ENCODE data around the gene STPG2. TPM values are rescaled to one million over a fixed set of nuclear protein-coding genes. Genes with fewer than 3 reads are reported as not detected.

The STPG2 gene
- total RNA-seq, 2 donors from 2014 or later = 0.37 to 0.71 TPM

- no peak for DNase-seq (ENCODE audit: low spot score)
- Histone ChIP-seq H3K4me3 (no peak overlapping the region), H3K36me3 (no peaks in the 10 kb centered on the region), H3K27ac (no peak overlapping the region), H3K27me3 (no peaks in the 10 kb centered on the region), H3K9me3 (peaks cover 0 to 20% of the 10 kb centered on the region in 2 donors), H3K4me1 (no peaks in the 10 kb centered on the region)
- no peak for TF ChIP-seq CTCF (IDR thresholded peaks at IDR 0.05)
Measured at GRCh38 chr4:97942951-97943350, 200.3 kb downstream of the STPG2 start.

- Histone ChIP-seq H3K27ac (no peak overlapping the region), H3K4me3 (no peak overlapping the region), H3K9me3 (peaks cover 0 to 20% of the 10 kb centered on the region in 2 donors), H3K4me1 (no peaks in the 10 kb centered on the region), H3K27me3 (no peaks in the 10 kb centered on the region), H3K36me3 (no peaks in the 10 kb centered on the region)
- no peak for TF ChIP-seq CTCF (IDR thresholded peaks at IDR 0.05)
- DNase-seq (ENCODE audit: low spot score) = no peak
Measured at GRCh38 chr4:97942137-97942536, 201.1 kb downstream of the STPG2 start.

GRCh38 chr4:97938141-97938540 is 205.1 kb downstream of the STPG2 start:
- TF ChIP-seq CTCF (IDR thresholded peaks at IDR 0.05) = no peak
- H3K27ac ChIP-seq = no peak overlapping the region
- DNase-seq (ENCODE audit: low spot score) = no peak
- no peaks in the 10 kb centered on the region for H3K27me3 ChIP-seq
- H3K4me1 ChIP-seq = no peaks in the 10 kb centered on the region
- no peak overlapping the region for H3K4me3 ChIP-seq
- H3K9me3 ChIP-seq = peaks cover 0 to 29% of the 10 kb centered on the region in 2 donors
- H3K36me3 ChIP-seq = no peaks in the 10 kb centered on the region

- TF ChIP-seq CTCF (IDR thresholded peaks at IDR 0.05) = no peak
- Histone ChIP-seq H3K27me3 (no peaks in the 10 kb centered on the region), H3K9me3 (no peaks in the 10 kb centered on the region), H3K4me3 (no peak overlapping the region), H3K27ac (no peak overlapping the region), H3K36me3 (no peaks in the 10 kb centered on the region), H3K4me1 (no peaks in the 10 kb centered on the region)
- no peak for DNase-seq (ENCODE audit: low spot score)
Measured at GRCh38 chr4:97924341-97924958, 218.8 kb downstream of the STPG2 start.

GRCh38 chr4:97923096-97923495 is 220.2 kb downstream of the STPG2 start:
- DNase-seq (ENCODE audit: low spot score) = no peak
- no peak overlapping the region for H3K4me3 ChIP-seq
- no peaks in the 10 kb centered on the region for H3K4me1 ChIP-seq
- no peak for TF ChIP-seq CTCF (IDR thresholded peaks at IDR 0.05)
- no peaks in the 10 kb centered on the region for H3K27me3 ChIP-seq
- H3K27ac ChIP-seq = no peak overlapping the region
- H3K36me3 ChIP-seq = no peaks in the 10 kb centered on the region
- H3K9me3 ChIP-seq = no peaks in the 10 kb centered on the region

GRCh38 chr4:97917115-97917514 is 226.2 kb downstream of the STPG2 start:
- H3K27ac ChIP-seq = no peak overlapping the region
- no peak for DNase-seq (ENCODE audit: low spot score)
- TF ChIP-seq CTCF (IDR thresholded peaks at IDR 0.05) = no peak
- H3K36me3 ChIP-seq = no peaks in the 10 kb centered on the region
- H3K4me1 ChIP-seq = no peaks in the 10 kb centered on the region
- no peaks in the 10 kb centered on the region for H3K9me3 ChIP-seq
- H3K27me3 ChIP-seq = no peaks in the 10 kb centered on the region
- H3K4me3 ChIP-seq = no peak overlapping the region
